NCI-H1417 treated with DMSO at 0.1 percent for 48 hours (cell line): ENCODE data around the gene IGIP.

ENCODE experiments used
- DNase-seq: peaks from one replicate; lab custom pipeline; 2025; lab: John Stamatoyannopoulos, UW

Gene IGIP

GRCh38 chr5:140125637-140126036 is at the start of gene IGIP:
Gene IGIP, plus strand, starts transcription at chr5:140125937. Its CDS starts 2,540 bp downstream, at chr5:140128477.
- no peak for DNase-seq

GRCh38 chr5:140076142-140076541 is 49.6 kb upstream of the IGIP start:
- no peak for DNase-seq

GRCh38 chr5:140076788-140077187 is 48.9 kb upstream of the IGIP start:
- DNase-seq, result no peak

- DNase-seq, result no peak
Measured at GRCh38 chr5:140083120-140083519, 42.6 kb upstream of the IGIP start.

- DNase-seq, result no peak
Measured at GRCh38 chr5:140083650-140084049, 42.1 kb upstream of the IGIP start.

- no peak for DNase-seq
Measured at GRCh38 chr5:140084541-140084940, 41.2 kb upstream of the IGIP start.

- no peak for DNase-seq
Measured at GRCh38 chr5:140090251-140090650, 35.5 kb upstream of the IGIP start.

GRCh38 chr5:140093179-140093578 is 32.6 kb upstream of the IGIP start:
- no peak for DNase-seq

- DNase-seq, result no peak
Measured at GRCh38 chr5:140093866-140094265, 31.9 kb upstream of the IGIP start.

GRCh38 chr5:140094889-140095288 is 30.8 kb upstream of the IGIP start:
- DNase-seq, result no peak

- no peak for DNase-seq
Measured at GRCh38 chr5:140101179-140101578, 24.6 kb upstream of the IGIP start.

GRCh38 chr5:140103154-140103553 is 22.6 kb upstream of the IGIP start:
- DNase-seq, result no peak

- DNase-seq, result no peak
Measured at GRCh38 chr5:140104100-140104499, 21.6 kb upstream of the IGIP start.

GRCh38 chr5:140106101-140106500 is 19.6 kb upstream of the IGIP start:
- DNase-seq, result no peak

- DNase-seq, result no peak
Measured at GRCh38 chr5:140106805-140107311, 18.9 kb upstream of the IGIP start.

- DNase-seq, result peak; percentile 48
Measured at GRCh38 chr5:140107312-140108092, 18.2 kb upstream of the IGIP start.

GRCh38 chr5:140108093-140109017 is 17.4 kb upstream of the IGIP start:
- no peak for DNase-seq

- DNase-seq, result no peak
Measured at GRCh38 chr5:140109018-140109758, 16.5 kb upstream of the IGIP start.

- DNase-seq, result no peak
Measured at GRCh38 chr5:140109759-140110645, 15.7 kb upstream of the IGIP start.

GRCh38 chr5:140110646-140110957 is 15.1 kb upstream of the IGIP start:
- no peak for DNase-seq
